C1 segment of cervical spinal cord (tissue), 14 donors: Measurements from ENCODE around the gene JDP2.

Experiments used
- DNase-seq, 14 donors: peaks; one replicate each; lab custom pipeline; 2025; lab: John Stamatoyannopoulos, UW

Gene JDP2

GRCh38 chr14:75513911-75514672, 86.3 kb downstream of the JDP2 start:
- DNase-seq = no peak

- DNase-seq = peak in 5 of 14 donors; percentile 15 to 50 (median 40)
Observed at GRCh38 chr14:75514673-75515628, 87.1 kb downstream of the JDP2 start.

- peak in 3 of 14 donors; percentile 11 to 41 (median 37) for DNase-seq
Observed at GRCh38 chr14:75515629-75515996, 87.8 kb downstream of the JDP2 start.

GRCh38 chr14:75518625-75519024, 90.8 kb downstream of the JDP2 start:
- DNase-seq = no peak

- DNase-seq = no peak
Observed at GRCh38 chr14:75519394-75519793, 91.6 kb downstream of the JDP2 start.

- no peak for DNase-seq
Observed at GRCh38 chr14:75519826-75520728, 92.3 kb downstream of the JDP2 start.

- DNase-seq = no peak
Observed at GRCh38 chr14:75520852-75521251, 93.0 kb downstream of the JDP2 start.

GRCh38 chr14:75521415-75522199, 93.8 kb downstream of the JDP2 start:
- no peak for DNase-seq

GRCh38 chr14:75522224-75522982, 94.6 kb downstream of the JDP2 start, which contains the start of gene BATF:
Gene BATF (plus strand): TSS chr14:75522469. CDS start chr14:75522683, 214 bp downstream.
- DNase-seq = peak in 3 of 14 donors; percentile 7 to 19 (median 8)

- no peak for DNase-seq
Observed at GRCh38 chr14:75522983-75523318, 95.1 kb downstream of the JDP2 start.
